Activated CD8-positive, alpha-beta memory T cell treated with anti-CD3 and anti-CD28 coated beads, Interleukin-2, amount 50 U/mL, for 24 hours (primary cell): ENCODE results near the gene GAS2L1.
A peak's percentile ranks its signal among the peaks of the same experiment; 100 is the strongest.

Source experiments
- DNase-seq: peaks from one replicate; pipeline ENCODE4 v3.0.0-alpha.2; 2020; ENCODE audit errors: extremely low read depth

GAS2L1 gene

GRCh38 chr22:29306175-29306834 is at the start of gene GAS2L1:
Gene GAS2L1 (plus strand): TSS chr22:29306650. CDS start chr22:29308106, 1,456 bp downstream.
- DNase-seq = no peak

- no peak for DNase-seq
Observed at GRCh38 chr22:29257751-29258181, 48.7 kb upstream of the GAS2L1 start.

- DNase-seq = no peak
Observed at GRCh38 chr22:29258407-29259252, 47.8 kb upstream of the GAS2L1 start.

- DNase-seq = no peak
Observed at GRCh38 chr22:29259253-29259899, 47.1 kb upstream of the GAS2L1 start.

DNA sequence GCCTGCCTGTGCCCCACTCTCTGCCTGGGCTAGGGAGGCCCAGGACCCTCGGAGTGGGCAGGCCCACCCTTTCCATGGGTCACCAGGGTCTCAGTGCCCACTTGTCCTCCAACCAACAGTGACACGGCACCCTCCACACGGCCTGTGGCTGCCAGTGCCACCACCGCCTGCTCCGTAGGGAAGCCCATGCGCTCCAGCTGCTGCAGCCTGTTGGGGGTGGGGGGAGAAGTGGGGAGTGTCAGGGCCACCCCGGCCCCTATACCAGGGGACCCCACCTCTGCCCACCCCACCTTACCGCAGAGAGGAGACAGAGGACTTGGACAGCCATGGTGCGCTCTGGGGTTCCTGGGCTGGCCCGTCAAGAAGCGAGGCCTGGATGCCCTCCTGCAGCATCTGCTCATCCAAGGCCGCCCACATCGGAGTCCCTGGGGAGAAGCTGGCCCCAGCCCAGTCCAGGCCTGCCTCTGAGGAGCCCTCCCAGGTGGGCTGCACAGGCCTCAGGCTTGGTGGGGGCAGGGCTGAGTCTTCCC is 46.4 kb upstream of the GAS2L1 start:
- no peak for DNase-seq

GRCh38 chr22:29260601-29261315 is 45.7 kb upstream of the GAS2L1 start:
- no peak for DNase-seq

- no peak for DNase-seq
Observed at GRCh38 chr22:29263791-29264276, 42.6 kb upstream of the GAS2L1 start.

GRCh38 chr22:29265305-29265704 is 41.1 kb upstream of the GAS2L1 start:
- DNase-seq = no peak

- DNase-seq = no peak
Observed at GRCh38 chr22:29265929-29266328, 40.5 kb upstream of the GAS2L1 start.

- no peak for DNase-seq
Observed at GRCh38 chr22:29266564-29267461, 39.6 kb upstream of the GAS2L1 start.

- no peak for DNase-seq
Observed at GRCh38 chr22:29267462-29267857, 39.0 kb upstream of the GAS2L1 start.

DNA sequence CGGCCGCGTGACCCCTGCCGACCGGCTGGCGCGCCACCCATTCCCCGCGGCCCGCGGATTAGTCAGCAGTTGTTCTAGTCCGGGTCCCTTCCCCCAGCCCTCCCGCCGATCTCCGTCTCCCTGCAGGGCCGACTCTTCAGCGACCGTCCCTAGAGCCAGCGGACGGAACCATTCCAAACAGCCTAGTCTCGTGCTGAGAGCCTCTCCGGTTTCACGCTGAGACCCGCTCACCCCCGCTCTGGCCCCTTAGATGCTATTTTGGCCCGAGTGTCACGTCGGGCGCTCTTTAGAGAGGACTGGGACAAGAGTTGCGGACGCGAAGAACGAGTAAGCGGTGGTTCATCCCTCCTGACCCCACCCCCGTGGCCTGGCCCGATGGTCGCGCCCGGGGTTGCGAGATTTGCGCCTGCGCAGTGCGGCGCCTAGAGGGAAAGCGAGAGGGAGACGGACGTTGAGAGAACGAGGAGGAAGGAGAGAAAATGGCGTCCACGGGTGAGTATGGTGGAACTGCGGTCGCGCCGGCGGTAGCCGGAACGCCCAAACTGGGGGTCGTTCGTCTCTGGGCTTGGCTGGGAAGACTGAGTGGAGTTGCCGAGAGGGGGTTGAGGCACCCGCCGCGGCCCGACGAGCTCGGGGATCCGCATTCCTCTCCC is 38.5 kb upstream of the GAS2L1 start, which contains the start of the genes EWSR1 and RHBDD3:
TSS of gene EWSR1 (plus strand) at position 411 of the 653 bp plus-strand sequence. CDS start at position 480, 69 bp downstream.
TSS of gene RHBDD3 (minus strand) at position 124 of the 653 bp plus-strand sequence. CDS start 2,355 bp downstream, outside the sequence.
- peak; percentile 88 for DNase-seq

- no peak for DNase-seq
Observed at GRCh38 chr22:29268511-29269229, 37.8 kb upstream of the GAS2L1 start.

- DNase-seq = no peak
Observed at GRCh38 chr22:29269230-29269604, 37.2 kb upstream of the GAS2L1 start.

- no peak for DNase-seq
Observed at GRCh38 chr22:29269731-29270474, 36.5 kb upstream of the GAS2L1 start.

- no peak for DNase-seq
Observed at GRCh38 chr22:29270475-29271271, 35.8 kb upstream of the GAS2L1 start.

- no peak for DNase-seq
Observed at GRCh38 chr22:29272624-29273023, 33.8 kb upstream of the GAS2L1 start.
